ENCODE results near the gene TRERF1.

DNA sequence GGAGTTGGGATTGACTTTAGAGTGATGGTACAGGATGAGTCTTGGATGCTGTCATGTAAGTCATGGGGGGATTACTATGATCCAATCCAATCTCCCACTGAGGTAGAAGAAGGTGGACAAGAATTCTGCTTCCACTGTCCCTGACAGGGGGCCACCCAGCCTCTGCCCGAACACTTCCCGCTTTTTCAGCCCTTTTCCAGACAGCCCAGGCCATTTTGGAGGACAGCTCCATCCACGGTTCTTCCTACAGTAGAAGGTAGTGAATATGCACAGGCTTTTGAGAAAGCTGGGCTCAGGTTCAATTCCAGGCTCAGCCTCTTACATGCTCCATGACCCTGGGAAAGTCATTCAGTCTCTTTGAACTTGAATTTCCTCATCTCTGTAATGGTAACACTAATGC, 31.0 kb downstream of the TRERF1 start:
- TF ChIP-seq KAT7 (CRISPR knock-in tag; IDR thresholded peaks at IDR 0.05; ENCODE audit: borderline replicate concordance) (no peak), ESRRA (CRISPR knock-in tag; IDR thresholded peaks at IDR 0.05; ENCODE audit: borderline replicate concordance) (no peak), ZNF232 (CRISPR knock-in tag; IDR thresholded peaks at IDR 0.05) (no peak)
- TF ChIP-seq, protein P1, sequence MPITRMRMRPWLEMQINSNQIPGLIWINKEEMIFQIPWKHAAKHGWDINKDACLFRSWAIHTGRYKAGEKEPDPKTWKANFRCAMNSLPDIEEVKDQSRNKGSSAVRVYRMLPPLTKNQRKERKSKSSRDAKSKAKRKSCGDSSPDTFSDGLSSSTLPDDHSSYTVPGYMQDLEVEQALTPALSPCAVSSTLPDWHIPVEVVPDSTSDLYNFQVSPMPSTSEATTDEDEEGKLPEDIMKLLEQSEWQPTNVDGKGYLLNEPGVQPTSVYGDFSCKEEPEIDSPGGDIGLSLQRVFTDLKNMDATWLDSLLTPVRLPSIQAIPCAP (CRISPR knock-in tag; IDR thresholded peaks at IDR 0.05): no peak
- TF ChIP-seq, protein P2, sequence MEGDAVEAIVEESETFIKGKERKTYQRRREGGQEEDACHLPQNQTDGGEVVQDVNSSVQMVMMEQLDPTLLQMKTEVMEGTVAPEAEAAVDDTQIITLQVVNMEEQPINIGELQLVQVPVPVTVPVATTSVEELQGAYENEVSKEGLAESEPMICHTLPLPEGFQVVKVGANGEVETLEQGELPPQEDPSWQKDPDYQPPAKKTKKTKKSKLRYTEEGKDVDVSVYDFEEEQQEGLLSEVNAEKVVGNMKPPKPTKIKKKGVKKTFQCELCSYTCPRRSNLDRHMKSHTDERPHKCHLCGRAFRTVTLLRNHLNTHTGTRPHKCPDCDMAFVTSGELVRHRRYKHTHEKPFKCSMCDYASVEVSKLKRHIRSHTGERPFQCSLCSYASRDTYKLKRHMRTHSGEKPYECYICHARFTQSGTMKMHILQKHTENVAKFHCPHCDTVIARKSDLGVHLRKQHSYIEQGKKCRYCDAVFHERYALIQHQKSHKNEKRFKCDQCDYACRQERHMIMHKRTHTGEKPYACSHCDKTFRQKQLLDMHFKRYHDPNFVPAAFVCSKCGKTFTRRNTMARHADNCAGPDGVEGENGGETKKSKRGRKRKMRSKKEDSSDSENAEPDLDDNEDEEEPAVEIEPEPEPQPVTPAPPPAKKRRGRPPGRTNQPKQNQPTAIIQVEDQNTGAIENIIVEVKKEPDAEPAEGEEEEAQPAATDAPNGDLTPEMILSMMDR (IDR thresholded peaks at IDR 0.05): no peak
- TF ChIP-seq, protein P3, sequence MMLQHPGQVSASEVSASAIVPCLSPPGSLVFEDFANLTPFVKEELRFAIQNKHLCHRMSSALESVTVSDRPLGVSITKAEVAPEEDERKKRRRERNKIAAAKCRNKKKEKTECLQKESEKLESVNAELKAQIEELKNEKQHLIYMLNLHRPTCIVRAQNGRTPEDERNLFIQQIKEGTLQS (CRISPR knock-in tag; conservative IDR thresholded peaks at IDR 0.05): no peak
- TF ChIP-seq, protein P4, sequence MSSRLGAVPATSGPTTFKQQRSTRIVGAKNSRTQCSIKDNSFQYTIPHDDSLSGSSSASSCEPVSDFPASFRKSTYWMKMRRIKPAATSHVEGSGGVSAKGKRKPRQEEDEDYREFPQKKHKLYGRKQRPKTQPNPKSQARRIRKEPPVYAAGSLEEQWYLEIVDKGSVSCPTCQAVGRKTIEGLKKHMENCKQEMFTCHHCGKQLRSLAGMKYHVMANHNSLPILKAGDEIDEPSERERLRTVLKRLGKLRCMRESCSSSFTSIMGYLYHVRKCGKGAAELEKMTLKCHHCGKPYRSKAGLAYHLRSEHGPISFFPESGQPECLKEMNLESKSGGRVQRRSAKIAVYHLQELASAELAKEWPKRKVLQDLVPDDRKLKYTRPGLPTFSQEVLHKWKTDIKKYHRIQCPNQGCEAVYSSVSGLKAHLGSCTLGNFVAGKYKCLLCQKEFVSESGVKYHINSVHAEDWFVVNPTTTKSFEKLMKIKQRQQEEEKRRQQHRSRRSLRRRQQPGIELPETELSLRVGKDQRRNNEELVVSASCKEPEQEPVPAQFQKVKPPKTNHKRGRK (CRISPR knock-in tag; IDR thresholded peaks at IDR 0.05; ENCODE audit: borderline replicate concordance): no peak
- TF ChIP-seq, protein P5, sequence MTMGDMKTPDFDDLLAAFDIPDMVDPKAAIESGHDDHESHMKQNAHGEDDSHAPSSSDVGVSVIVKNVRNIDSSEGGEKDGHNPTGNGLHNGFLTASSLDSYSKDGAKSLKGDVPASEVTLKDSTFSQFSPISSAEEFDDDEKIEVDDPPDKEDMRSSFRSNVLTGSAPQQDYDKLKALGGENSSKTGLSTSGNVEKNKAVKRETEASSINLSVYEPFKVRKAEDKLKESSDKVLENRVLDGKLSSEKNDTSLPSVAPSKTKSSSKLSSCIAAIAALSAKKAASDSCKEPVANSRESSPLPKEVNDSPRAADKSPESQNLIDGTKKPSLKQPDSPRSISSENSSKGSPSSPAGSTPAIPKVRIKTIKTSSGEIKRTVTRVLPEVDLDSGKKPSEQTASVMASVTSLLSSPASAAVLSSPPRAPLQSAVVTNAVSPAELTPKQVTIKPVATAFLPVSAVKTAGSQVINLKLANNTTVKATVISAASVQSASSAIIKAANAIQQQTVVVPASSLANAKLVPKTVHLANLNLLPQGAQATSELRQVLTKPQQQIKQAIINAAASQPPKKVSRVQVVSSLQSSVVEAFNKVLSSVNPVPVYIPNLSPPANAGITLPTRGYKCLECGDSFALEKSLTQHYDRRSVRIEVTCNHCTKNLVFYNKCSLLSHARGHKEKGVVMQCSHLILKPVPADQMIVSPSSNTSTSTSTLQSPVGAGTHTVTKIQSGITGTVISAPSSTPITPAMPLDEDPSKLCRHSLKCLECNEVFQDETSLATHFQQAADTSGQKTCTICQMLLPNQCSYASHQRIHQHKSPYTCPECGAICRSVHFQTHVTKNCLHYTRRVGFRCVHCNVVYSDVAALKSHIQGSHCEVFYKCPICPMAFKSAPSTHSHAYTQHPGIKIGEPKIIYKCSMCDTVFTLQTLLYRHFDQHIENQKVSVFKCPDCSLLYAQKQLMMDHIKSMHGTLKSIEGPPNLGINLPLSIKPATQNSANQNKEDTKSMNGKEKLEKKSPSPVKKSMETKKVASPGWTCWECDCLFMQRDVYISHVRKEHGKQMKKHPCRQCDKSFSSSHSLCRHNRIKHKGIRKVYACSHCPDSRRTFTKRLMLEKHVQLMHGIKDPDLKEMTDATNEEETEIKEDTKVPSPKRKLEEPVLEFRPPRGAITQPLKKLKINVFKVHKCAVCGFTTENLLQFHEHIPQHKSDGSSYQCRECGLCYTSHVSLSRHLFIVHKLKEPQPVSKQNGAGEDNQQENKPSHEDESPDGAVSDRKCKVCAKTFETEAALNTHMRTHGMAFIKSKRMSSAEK (CRISPR knock-in tag; IDR thresholded peaks at IDR 0.05; ENCODE audit: borderline replicate concordance): no peak

Measured in WTC11 (cell line).